ENCODE data around the gene TPPP3.

Gene TPPP3

GRCh38 chr16:67392301-67393059 is 818 bp downstream of the TPPP3 start:
- H3K27ac ChIP-seq, result no peak overlapping the region
- no peak for TF ChIP-seq CTCF (IDR thresholded peaks at IDR 0.05)
- TF ChIP-seq ZFX (IDR thresholded peaks at IDR 0.05; ENCODE audit: borderline replicate concordance), result no peak

GRCh38 chr16:67391424-67392300 is 1.6 kb downstream of the TPPP3 start:
- H3K27ac ChIP-seq, result no peak overlapping the region
- no peak for TF ChIP-seq ZFX (IDR thresholded peaks at IDR 0.05; ENCODE audit: borderline replicate concordance)
- TF ChIP-seq CTCF (IDR thresholded peaks at IDR 0.05), result no peak

- TF ChIP-seq ZFX (IDR thresholded peaks at IDR 0.05; ENCODE audit: borderline replicate concordance), result no peak
- no peak for TF ChIP-seq CTCF (IDR thresholded peaks at IDR 0.05)
- H3K27ac ChIP-seq, result no peak overlapping the region
Observed at GRCh38 chr16:67390816-67391423, 2.4 kb downstream of the TPPP3 start.

GRCh38 chr16:67389911-67390815 is 3.1 kb downstream of the TPPP3 start:
- no peak for TF ChIP-seq CTCF (IDR thresholded peaks at IDR 0.05)
- TF ChIP-seq ZFX (IDR thresholded peaks at IDR 0.05; ENCODE audit: borderline replicate concordance), result no peak
- no peak overlapping the region for H3K27ac ChIP-seq

- TF ChIP-seq CTCF (IDR thresholded peaks at IDR 0.05) (no peak), ZFX (IDR thresholded peaks at IDR 0.05; ENCODE audit: borderline replicate concordance) (no peak)
Observed at GRCh38 chr16:67388591-67388990, 4.7 kb downstream of the TPPP3 start.

GRCh38 chr16:67388191-67388590 is 5.1 kb downstream of the TPPP3 start:
- H3K27ac ChIP-seq, result no peak overlapping the region
- no peak for TF ChIP-seq ZFX (IDR thresholded peaks at IDR 0.05; ENCODE audit: borderline replicate concordance)
- TF ChIP-seq CTCF (IDR thresholded peaks at IDR 0.05), result no peak

More at GRCh38 chr16:67388591-67388990, 4.7 kb downstream of the TPPP3 start:
- H3K27ac ChIP-seq, result no peak overlapping the region
